ENCODE data around the gene TRMT5.

TRMT5 gene

DNA sequence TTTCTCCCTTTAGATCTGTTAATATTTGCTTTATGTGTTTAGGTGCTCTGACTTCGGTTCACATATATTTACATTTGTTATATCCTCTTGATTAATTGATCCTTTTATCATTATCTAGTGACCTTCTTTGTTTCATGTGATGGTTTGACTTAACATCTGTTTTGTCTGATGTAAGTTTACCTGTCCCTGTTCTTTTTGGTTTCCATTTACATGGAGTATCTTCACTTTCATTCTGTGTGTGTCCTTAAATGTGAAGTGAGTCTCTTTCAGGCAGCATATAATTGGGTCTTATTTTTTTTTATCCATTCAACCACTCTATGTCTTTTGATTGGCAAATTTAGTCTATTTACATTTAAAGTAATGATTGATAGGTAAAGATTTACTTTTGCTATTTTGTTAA is 24.2 kb downstream of the TRMT5 start:
- Mint-ChIP-seq H3K9me3 (peaks cover 20% of the 10 kb centered on the region), H3K27ac (ENCODE audit: low read depth) (no peak overlapping the region), H3K36me3 (ENCODE audit: insufficient read depth) (peaks cover 1% of the 10 kb centered on the region), H3K27me3 (no peaks in the 10 kb centered on the region), H3K4me1 (peaks cover 5% of the 10 kb centered on the region), H3K4me3 (no peak overlapping the region)
- DNase-seq (ENCODE audit: low spot score in 2 of 2) (no peak), ATAC-seq (replicated peaks; ENCODE audit: extremely low read depth, poor library complexity, severe bottlenecking) (no peak)

DNA sequence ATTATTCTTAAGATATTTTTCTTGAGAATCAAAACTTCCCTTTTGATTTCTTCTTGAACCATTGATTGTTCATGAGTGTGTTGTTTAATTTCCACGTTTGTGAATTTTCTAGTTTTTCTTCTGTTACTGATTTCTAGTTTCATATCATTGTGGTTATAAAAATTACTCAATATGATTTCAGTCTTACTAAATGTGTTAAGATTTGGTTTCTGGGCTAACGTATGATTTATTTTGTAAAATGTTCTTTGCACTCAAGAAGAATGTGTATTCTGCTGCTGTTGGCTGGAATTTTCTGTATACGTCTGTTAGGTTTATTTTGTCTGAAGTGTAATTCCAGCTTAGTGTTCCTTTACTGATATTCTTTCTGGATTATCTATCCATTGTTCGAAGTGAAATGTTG is 24.7 kb downstream of the TRMT5 start:
- DNase-seq (ENCODE audit: low spot score in 2 of 2), result no peak
- Mint-ChIP-seq H3K4me1 (peaks cover 1% of the 10 kb centered on the region), H3K36me3 (ENCODE audit: insufficient read depth) (peaks cover 1% of the 10 kb centered on the region), H3K27me3 (no peaks in the 10 kb centered on the region), H3K27ac (ENCODE audit: low read depth) (no peak overlapping the region), H3K4me3 (no peak overlapping the region), H3K9me3 (peaks cover 20% of the 10 kb centered on the region)
- ATAC-seq (replicated peaks; ENCODE audit: extremely low read depth, poor library complexity, severe bottlenecking), result no peak

DNA sequence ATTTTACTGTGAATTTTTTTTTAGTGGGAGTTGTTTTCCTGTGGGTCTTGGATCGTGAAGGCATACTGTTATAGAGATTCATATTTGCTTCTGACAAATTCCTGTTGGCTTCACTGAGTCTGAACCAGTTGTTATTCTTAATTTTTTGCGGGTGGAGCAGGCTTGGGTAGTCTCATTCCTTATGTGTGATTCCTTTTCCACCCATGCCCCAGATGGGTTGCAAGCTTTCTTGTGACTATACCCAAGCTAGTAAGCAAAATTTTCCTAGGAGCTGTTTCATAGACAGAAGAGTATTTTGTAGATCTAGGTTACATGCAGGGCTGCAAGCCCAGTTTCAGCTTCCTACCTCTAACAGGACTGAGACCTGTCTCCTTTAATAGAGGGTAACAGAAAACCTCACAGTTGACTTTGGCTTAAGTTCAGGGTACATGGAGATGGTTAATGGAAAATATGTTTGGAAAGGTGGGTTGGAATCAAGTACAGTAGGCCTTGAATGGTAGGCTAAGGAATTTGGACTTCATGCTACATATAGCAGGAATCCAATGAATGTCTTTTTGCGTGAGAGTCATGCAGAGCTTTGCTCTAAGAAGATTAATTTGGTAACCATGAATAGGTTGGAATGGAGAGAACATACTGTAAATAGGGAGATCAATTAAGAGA is 29.0 kb downstream of the TRMT5 start:
- no peak overlapping the region for H3K27ac Mint-ChIP-seq (ENCODE audit: low read depth)
- no peaks in the 10 kb centered on the region for H3K4me1 Mint-ChIP-seq
- H3K9me3 Mint-ChIP-seq, result peaks cover 6% of the 10 kb centered on the region
- H3K4me3 Mint-ChIP-seq, result no peak overlapping the region
- DNase-seq (ENCODE audit: low spot score in 2 of 2), result no peak
- H3K36me3 Mint-ChIP-seq (ENCODE audit: insufficient read depth), result peaks cover 3% of the 10 kb centered on the region
- no peak for ATAC-seq (replicated peaks; ENCODE audit: extremely low read depth, poor library complexity, severe bottlenecking)
- H3K27me3 Mint-ChIP-seq, result no peaks in the 10 kb centered on the region

DNA sequence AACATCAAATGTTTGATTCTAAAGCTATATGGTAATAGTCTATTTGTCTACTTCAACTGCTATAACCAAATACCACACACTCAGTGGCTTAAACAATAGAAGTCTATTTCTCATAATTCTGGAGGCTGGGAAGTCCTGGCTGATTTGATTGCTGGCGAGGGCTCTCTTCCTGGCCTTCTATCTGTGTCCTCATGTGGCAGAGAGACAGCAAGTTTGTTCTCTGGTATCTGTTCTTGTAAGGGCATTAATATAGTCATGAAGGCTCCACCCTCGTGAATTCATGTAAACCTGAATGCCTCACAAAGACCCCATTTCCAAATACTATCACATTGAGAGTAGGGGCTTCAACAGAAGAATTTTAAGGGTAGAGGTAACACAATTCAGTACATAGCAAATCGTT is 34.1 kb downstream of the TRMT5 start:
- no peak for ATAC-seq (replicated peaks; ENCODE audit: extremely low read depth, poor library complexity, severe bottlenecking)
- Mint-ChIP-seq H3K9me3 (no peaks in the 10 kb centered on the region), H3K4me3 (no peak overlapping the region), H3K4me1 (peaks cover 7% of the 10 kb centered on the region), H3K36me3 (ENCODE audit: insufficient read depth) (peaks cover 2% of the 10 kb centered on the region), H3K27ac (ENCODE audit: low read depth) (no peak overlapping the region), H3K27me3 (no peaks in the 10 kb centered on the region)
- DNase-seq (ENCODE audit: low spot score in 2 of 2), result no peak

DNA sequence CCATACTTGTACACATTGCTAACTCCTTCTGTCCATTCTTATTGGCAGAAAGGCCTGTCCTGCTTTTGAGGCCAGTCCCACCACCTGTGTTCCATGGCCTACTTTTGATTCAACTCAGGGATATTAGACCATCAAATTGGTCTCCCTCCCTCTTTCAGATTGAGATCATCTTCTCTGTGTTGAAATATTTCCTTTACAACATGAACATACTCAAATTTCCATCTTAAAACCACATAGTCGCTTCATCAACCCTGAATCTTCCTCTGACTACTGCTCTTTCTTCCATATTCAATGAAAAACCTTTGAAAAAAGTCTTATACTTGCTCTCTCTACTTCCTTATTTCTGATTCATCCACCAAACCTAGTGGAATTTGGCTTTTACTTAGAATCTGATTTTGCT is 34.9 kb downstream of the TRMT5 start:
- DNase-seq (ENCODE audit: low spot score in 2 of 2), result no peak
- H3K36me3 Mint-ChIP-seq (ENCODE audit: insufficient read depth), result peaks cover 2% of the 10 kb centered on the region
- H3K4me1 Mint-ChIP-seq, result peaks cover 7% of the 10 kb centered on the region
- H3K27me3 Mint-ChIP-seq, result no peaks in the 10 kb centered on the region
- H3K9me3 Mint-ChIP-seq, result no peaks in the 10 kb centered on the region
- no peak overlapping the region for H3K27ac Mint-ChIP-seq (ENCODE audit: low read depth)
- H3K4me3 Mint-ChIP-seq, result no peak overlapping the region
- ATAC-seq (replicated peaks; ENCODE audit: extremely low read depth, poor library complexity, severe bottlenecking), result no peak

DNA sequence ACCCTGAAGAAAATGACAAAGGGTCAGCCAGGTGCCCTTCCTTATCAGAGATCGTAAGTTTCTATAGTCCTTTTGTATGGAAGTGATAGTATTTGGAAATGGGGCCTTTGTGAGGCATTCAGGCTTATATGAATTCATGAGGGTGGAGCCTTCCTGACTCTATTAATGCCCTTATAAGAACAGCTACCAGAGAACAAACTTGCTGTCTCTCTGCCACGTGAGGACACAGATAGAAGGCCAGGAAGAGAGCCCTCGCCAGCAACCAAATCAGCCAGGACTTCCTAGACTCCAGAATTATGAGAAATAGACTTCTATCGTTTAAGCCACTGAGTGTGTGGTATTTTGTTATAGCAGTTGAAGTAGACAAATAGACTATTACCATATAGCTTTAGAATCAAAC is 36.7 kb downstream of the TRMT5 start:
- no peak overlapping the region for H3K27ac Mint-ChIP-seq (ENCODE audit: low read depth)
- no peak for ATAC-seq (replicated peaks; ENCODE audit: extremely low read depth, poor library complexity, severe bottlenecking)

DNA sequence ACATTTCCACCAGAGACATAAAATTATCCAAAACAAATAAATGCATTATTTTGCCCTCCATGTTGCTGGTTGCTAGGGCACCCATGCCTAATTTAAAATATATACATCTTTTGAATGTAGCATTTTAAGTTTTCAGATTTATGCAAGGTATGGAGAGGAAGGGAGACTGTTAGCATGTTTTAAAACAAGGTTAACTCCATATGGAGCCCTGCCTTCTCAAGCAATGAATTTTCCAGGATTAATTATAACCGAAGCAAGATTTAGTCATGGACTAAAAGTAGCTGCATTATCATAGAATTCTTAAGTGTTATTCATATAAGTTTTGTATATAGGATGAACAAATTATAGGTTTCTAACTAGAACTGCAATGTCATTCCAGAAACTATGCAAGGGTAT is 37.2 kb downstream of the TRMT5 start:
- Mint-ChIP-seq H3K36me3 (ENCODE audit: insufficient read depth) (peaks cover 2% of the 10 kb centered on the region), H3K27ac (ENCODE audit: low read depth) (no peak overlapping the region), H3K4me3 (no peak overlapping the region), H3K27me3 (no peaks in the 10 kb centered on the region), H3K4me1 (peaks cover 17% of the 10 kb centered on the region), H3K9me3 (no peaks in the 10 kb centered on the region)
- DNase-seq (ENCODE audit: low spot score in 2 of 2) (no peak), ATAC-seq (replicated peaks; ENCODE audit: extremely low read depth, poor library complexity, severe bottlenecking) (no peak)

More for the DNA sequence above, 36.7 kb downstream of the TRMT5 start:
- Mint-ChIP-seq H3K27me3 (no peaks in the 10 kb centered on the region), H3K4me1 (peaks cover 12% of the 10 kb centered on the region), H3K9me3 (no peaks in the 10 kb centered on the region), H3K36me3 (ENCODE audit: insufficient read depth) (peaks cover 2% of the 10 kb centered on the region), H3K4me3 (no peak overlapping the region)
- DNase-seq (ENCODE audit: low spot score in 2 of 2), result no peak

DNA sequence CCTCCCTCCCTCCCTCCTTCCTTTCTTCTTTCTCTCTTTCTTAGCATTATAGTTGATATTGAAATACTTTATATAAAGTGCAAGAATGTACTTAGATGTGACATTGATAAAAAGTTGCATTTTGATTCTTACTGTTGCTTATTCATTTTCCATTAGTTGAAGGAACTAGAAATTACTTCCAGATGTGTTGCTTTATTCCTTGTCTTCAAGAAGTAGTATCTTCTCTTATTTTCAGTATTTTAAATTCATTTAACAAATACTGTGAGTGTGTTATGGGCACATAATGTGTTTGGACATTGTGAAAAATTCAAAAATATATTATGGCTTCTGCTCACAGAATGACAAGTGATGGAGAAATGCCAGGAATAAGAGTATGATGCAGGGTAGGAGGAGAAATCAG is 45.6 kb downstream of the TRMT5 start:
- no peak for DNase-seq (ENCODE audit: low spot score in 2 of 2)
- no peak for ATAC-seq (replicated peaks; ENCODE audit: extremely low read depth, poor library complexity, severe bottlenecking)
- no peak overlapping the region for H3K4me3 Mint-ChIP-seq
- H3K4me1 Mint-ChIP-seq, result peaks cover 27% of the 10 kb centered on the region
- H3K9me3 Mint-ChIP-seq, result no peaks in the 10 kb centered on the region
- H3K36me3 Mint-ChIP-seq (ENCODE audit: insufficient read depth), result peaks cover 1% of the 10 kb centered on the region
- no peak overlapping the region for H3K27ac Mint-ChIP-seq (ENCODE audit: low read depth)
- H3K27me3 Mint-ChIP-seq, result no peaks in the 10 kb centered on the region

DNA sequence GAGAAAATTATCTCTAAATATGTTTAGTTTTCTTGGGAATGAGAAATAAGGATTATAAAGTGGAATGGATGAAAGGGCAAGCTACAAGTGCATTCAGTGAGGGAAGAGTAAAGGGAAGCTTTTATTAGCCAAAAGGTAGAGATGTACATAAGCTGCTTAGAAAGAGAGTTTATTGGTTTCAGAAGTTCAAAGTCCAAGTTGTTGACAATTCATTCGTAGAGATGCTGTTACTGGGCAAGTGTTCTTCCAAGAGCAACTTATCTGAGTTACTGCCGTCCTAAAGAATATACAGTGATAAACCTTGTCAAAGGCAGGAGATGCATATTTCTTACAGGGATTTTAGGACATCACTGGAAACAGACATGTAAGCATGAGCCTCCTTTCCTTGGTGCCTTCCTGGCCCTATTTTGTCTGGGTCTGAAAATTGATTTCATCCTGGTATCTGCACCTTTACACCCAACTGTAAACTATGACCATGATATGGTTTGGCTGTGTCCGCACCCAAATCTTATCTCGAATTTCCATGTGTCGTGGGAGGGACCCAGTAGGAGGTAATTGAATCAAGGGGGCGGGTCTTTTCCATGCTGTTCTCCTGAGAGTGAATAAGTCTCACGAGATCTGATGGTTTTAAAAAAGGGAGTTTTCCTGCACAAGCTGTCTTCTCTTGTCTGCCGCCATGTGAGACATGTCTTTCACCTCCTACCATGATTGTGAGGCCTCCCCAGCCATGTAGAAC is 46.8 kb downstream of the TRMT5 start:
- DNase-seq (ENCODE audit: low spot score in 2 of 2), result no peak
- H3K4me3 Mint-ChIP-seq, result no peak overlapping the region
- H3K27me3 Mint-ChIP-seq, result no peaks in the 10 kb centered on the region
- peaks cover 21% of the 10 kb centered on the region for H3K4me1 Mint-ChIP-seq
- peaks cover 1% of the 10 kb centered on the region for H3K36me3 Mint-ChIP-seq (ENCODE audit: insufficient read depth)
- H3K27ac Mint-ChIP-seq (ENCODE audit: low read depth), result no peak overlapping the region
- ATAC-seq (replicated peaks; ENCODE audit: extremely low read depth, poor library complexity, severe bottlenecking), result no peak
- H3K9me3 Mint-ChIP-seq, result no peaks in the 10 kb centered on the region

DNA sequence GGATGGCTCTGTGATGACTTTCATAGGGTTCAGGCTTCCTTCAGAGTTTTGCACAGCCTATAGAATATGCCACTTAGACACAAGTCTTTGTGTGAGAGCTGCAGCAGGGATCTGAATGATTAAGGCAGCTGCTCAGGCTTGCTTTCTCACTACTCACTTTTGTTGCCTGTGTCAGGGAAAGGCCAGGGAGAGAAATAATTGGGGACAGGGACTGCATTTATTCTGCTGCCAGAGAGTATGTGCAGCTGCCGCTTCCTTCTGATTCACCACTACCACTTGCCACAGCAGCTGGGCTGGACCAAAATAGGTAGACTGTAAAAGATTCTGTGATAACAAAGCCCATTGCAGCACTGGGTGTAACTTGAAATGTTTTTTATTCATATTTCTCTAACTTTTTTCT is 49.7 kb downstream of the TRMT5 start:
- Mint-ChIP-seq H3K27me3 (no peaks in the 10 kb centered on the region), H3K4me3 (no peak overlapping the region), H3K36me3 (ENCODE audit: insufficient read depth) (peaks cover 1% of the 10 kb centered on the region), H3K27ac (ENCODE audit: low read depth) (no peak overlapping the region), H3K4me1 (peaks cover 10% of the 10 kb centered on the region), H3K9me3 (no peaks in the 10 kb centered on the region)
- ATAC-seq (replicated peaks; ENCODE audit: extremely low read depth, poor library complexity, severe bottlenecking), result no peak
- no peak for DNase-seq (ENCODE audit: low spot score in 2 of 2)

DNA sequence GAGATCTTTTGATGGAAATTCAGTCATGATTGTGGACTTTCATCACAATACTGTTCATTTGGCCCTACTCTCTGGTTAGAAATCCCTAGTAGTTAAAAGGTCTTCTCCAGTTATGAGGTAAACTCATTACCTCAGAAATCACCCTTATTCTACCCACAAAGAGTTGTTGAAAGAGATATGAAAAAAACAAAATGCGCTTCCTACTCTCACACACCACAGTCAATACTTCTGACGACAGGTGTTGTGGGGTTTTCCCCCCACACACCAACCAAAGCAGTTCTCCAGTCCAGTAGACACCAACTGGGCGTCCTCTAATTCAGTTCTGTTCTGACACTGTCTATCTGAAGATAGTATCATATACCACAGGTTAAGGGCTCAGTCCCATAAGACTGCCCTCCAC is 54.9 kb downstream of the TRMT5 start:
- no peaks in the 10 kb centered on the region for H3K36me3 Mint-ChIP-seq (ENCODE audit: insufficient read depth)
- H3K9me3 Mint-ChIP-seq, result no peaks in the 10 kb centered on the region
- DNase-seq (ENCODE audit: low spot score in 2 of 2) (no peak), ATAC-seq (replicated peaks; ENCODE audit: extremely low read depth, poor library complexity, severe bottlenecking) (no peak)
- H3K27ac Mint-ChIP-seq (ENCODE audit: low read depth), result no peak overlapping the region
- no peaks in the 10 kb centered on the region for H3K27me3 Mint-ChIP-seq
- no peak overlapping the region for H3K4me3 Mint-ChIP-seq
- peaks cover 9% of the 10 kb centered on the region for H3K4me1 Mint-ChIP-seq

DNA sequence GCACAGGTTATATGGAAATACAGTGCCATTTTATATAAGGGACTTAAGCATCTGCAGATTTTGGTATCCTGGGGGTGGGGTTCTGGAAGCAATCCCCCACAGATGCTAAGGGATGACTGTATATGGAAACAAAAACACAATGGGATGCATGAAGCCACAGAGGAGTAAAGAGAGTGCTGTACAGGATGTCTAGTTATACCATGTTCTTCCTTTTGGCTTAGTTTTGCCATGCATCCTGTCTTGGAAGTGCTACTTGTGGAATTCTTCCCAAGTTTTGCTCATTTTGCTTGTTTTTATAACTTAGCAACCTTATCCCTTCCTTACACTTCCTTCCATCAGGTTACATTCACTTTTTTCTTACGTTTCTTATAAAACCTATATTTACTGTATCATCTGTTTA is 55.6 kb downstream of the TRMT5 start:
- H3K36me3 Mint-ChIP-seq (ENCODE audit: insufficient read depth), result no peaks in the 10 kb centered on the region
- no peak overlapping the region for H3K27ac Mint-ChIP-seq (ENCODE audit: low read depth)
- H3K27me3 Mint-ChIP-seq, result no peaks in the 10 kb centered on the region
- ATAC-seq (replicated peaks; ENCODE audit: extremely low read depth, poor library complexity, severe bottlenecking) (no peak), DNase-seq (ENCODE audit: low spot score in 2 of 2) (no peak)
- no peaks in the 10 kb centered on the region for H3K9me3 Mint-ChIP-seq
- H3K4me1 Mint-ChIP-seq, result peaks cover 8% of the 10 kb centered on the region
- H3K4me3 Mint-ChIP-seq, result no peak overlapping the region

DNA sequence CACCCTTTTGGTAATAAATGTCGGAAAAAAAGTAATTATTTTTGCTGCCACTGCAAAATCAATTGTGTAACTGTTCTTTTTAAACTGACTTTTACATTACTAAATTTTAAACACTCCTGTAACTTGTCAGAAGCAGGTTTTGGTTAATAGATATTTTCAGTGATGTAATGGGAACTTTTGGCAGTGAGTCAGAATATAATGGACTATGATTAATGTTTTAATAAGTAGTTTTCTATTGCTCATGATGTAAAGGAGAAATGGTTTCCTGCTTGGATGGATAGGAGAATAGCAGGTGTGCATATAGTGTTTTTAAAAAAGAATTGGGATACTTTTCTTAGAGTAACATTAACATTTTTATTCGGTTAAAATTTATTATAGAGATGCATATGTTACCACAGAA is 58.8 kb downstream of the TRMT5 start:
- Mint-ChIP-seq H3K4me3 (no peak overlapping the region), H3K36me3 (ENCODE audit: insufficient read depth) (no peaks in the 10 kb centered on the region), H3K27ac (ENCODE audit: low read depth) (no peak overlapping the region), H3K27me3 (no peaks in the 10 kb centered on the region), H3K9me3 (no peaks in the 10 kb centered on the region), H3K4me1 (peaks cover 8% of the 10 kb centered on the region)
- DNase-seq (ENCODE audit: low spot score in 2 of 2), result no peak
- no peak for ATAC-seq (replicated peaks; ENCODE audit: extremely low read depth, poor library complexity, severe bottlenecking)

Measured in central memory CD8-positive, alpha-beta T cell (primary cell).